Tibial nerve (tissue), 4 donors: ENCODE measurements around the gene AGAP3. TPM values are rescaled to one million over a fixed set of nuclear protein-coding genes. Genes with fewer than 3 reads are reported as not detected.
A peak's percentile ranks its signal among the peaks of the same experiment; 100 is the strongest.

Experiments
- DNase-seq, 2 donors: peaks; one replicate each; pipeline ENCODE4 v3.0.0-alpha.2; 2019; ENCODE audit warnings: low spot score in 2 of 2
- H3K27ac ChIP-seq, 4 donors: fragments of 200-600 bp; sonication (generic) in 3 of 4; one replicate each; pipeline ENCODE4 v1.5.1; 2017 to 2019; ENCODE audit warnings: mild to moderate bottlenecking in 1 of 4
- H3K27me3 ChIP-seq, 2 donors: fragments of 200-600 bp; sonication (generic) in 1 of 2; one replicate each; pipeline versions ENCODE4 v1.5.1 to v1.6.0; 2017 to 2019
- H3K36me3 ChIP-seq, 3 donors: fragments of 200-600 bp; sonication (generic); one replicate each; pipeline ENCODE4 v1.5.1; 2018 to 2019
- H3K4me1 ChIP-seq, 4 donors: fragments of 200-600 bp; sonication (generic) in 3 of 4; one replicate each; pipeline ENCODE4 v1.5.1; 2017 to 2019
- H3K4me3 ChIP-seq, 4 donors: fragments of 200-600 bp; sonication (generic) in 3 of 4; one replicate each; pipeline ENCODE4 v1.5.1; 2017 to 2019; ENCODE audit warnings: mild to moderate bottlenecking in 1 of 4, moderate library complexity in 1 of 4
- H3K9me3 ChIP-seq, 4 donors: fragments of 200-600 bp; sonication (generic) in 3 of 4; one replicate each; pipeline ENCODE4 v1.5.1; 2017 to 2019
- CTCF ChIP-seq, 5 experiments: fragments of 200-600 bp in 3 of 5; fragments of 450-650 bp in 2 of 5; sonication (generic) in 3 of 5; IDR thresholded peaks; one replicate each; pipeline ENCODE4 v1.5.1; 2016 to 2019; ENCODE audit warnings: antibody characterized with exemption in 5 of 5, mild to moderate bottlenecking in 3 of 5, moderate library complexity in 2 of 5
- EP300 ChIP-seq, 2 donors: sonication (generic); formaldehyde crosslinking; IDR thresholded peaks; one replicate each; pipeline ENCODE4 v1.6.1; 2017; ENCODE audit warnings: antibody characterized with exemption in 2 of 2, mild to moderate bottlenecking in 1 of 2
- POLR2A ChIP-seq, 2 donors: fragments of 450-650 bp; IDR thresholded peaks; one replicate each; pipeline ENCODE4 v1.6.1; 2017; ENCODE audit warnings: antibody characterized with exemption in 2 of 2, mild to moderate bottlenecking in 2 of 2, moderate library complexity in 2 of 2
- WGBS, 2 donors: methylation state at CpG; one replicate each; pipeline ENCODE4 v1.1.5; 2018; 5-methylcytosine and 5-hydroxymethylcytosine counted together
- total RNA-seq, 4 donors: library from RNA; depleted of rRNA; stranded (reverse); fragments of >200 nt; gene quantifications; one replicate each; pipeline ENCODE4 v1.1.0, GENCODE V29; 2016

The AGAP3 gene
- total RNA-seq, 4 donors from 2014 or later: 40.0 to 114 (median 87.2) TPM

GRCh38 chr7:151125470-151125845 lies 39.2 kb downstream of the AGAP3 start:
- Histone ChIP-seq H3K4me3 (peak overlapping the region; percentile 15 to 43 (median 25)), H3K9me3 (no peaks in the 10 kb centered on the region), H3K27me3 (no peaks in the 10 kb centered on the region), H3K4me1 (peaks cover 0 to 19% (median 13%) of the 10 kb centered on the region in 4 donors), H3K36me3 (peaks cover 0 to 75% (median 0%) of the 10 kb centered on the region in 3 donors), H3K27ac (peak overlapping the region in 1 of 4 donors; percentile 45)
- DNase-seq: no peak
- WGBS, 2 donors: 24 to 28% methylated on average over 22 of the region's 22 CpGs
- no peak for TF ChIP-seq POLR2A (IDR thresholded peaks at IDR 0.05)
- TF ChIP-seq CTCF (IDR thresholded peaks at IDR 0.05): no peak
- TF ChIP-seq EP300 (IDR thresholded peaks at IDR 0.05): no peak

- 19 to 41% methylated on average over 35 to 49 of the region's 58 CpGs for WGBS, 2 donors
- TF ChIP-seq POLR2A (IDR thresholded peaks at IDR 0.05) (no peak), EP300 (IDR thresholded peaks at IDR 0.05) (no peak), CTCF (IDR thresholded peaks at IDR 0.05) (no peak)
- Histone ChIP-seq H3K36me3 (peaks cover 0 to 75% (median 0%) of the 10 kb centered on the region in 3 donors), H3K27me3 (no peaks in the 10 kb centered on the region), H3K27ac (peak overlapping the region in 1 of 4 donors; percentile 45), H3K9me3 (no peaks in the 10 kb centered on the region), H3K4me3 (peak overlapping the region; percentile 15 to 43 (median 25)), H3K4me1 (peaks cover 0 to 19% (median 13%) of the 10 kb centered on the region in 4 donors)
- no peak for DNase-seq
Measured at GRCh38 chr7:151125846-151126481, 39.7 kb downstream of the AGAP3 start.

- peaks cover 0 to 75% (median 0%) of the 10 kb centered on the region in 3 donors for H3K36me3 ChIP-seq
- no peak for DNase-seq
Measured at GRCh38 chr7:151126491-151127137, 40.3 kb downstream of the AGAP3 start.

GRCh38 chr7:151128144-151128543 lies 41.9 kb downstream of the AGAP3 start:
- TF ChIP-seq EP300 (IDR thresholded peaks at IDR 0.05) (no peak), POLR2A (IDR thresholded peaks at IDR 0.05) (no peak), CTCF (IDR thresholded peaks at IDR 0.05) (no peak)
- no peak for DNase-seq
- no peaks in the 10 kb centered on the region for H3K27me3 ChIP-seq
- no peak overlapping the region for H3K4me3 ChIP-seq
- H3K9me3 ChIP-seq: no peaks in the 10 kb centered on the region
- peaks cover 0 to 34% (median 22%) of the 10 kb centered on the region in 4 donors for H3K4me1 ChIP-seq
- WGBS, 2 donors: 80 to 93% methylated on average over 14 of the region's 14 CpGs
- H3K27ac ChIP-seq: no peak overlapping the region
- peaks cover 0 to 74% (median 4%) of the 10 kb centered on the region in 3 donors for H3K36me3 ChIP-seq

More at GRCh38 chr7:151126491-151127137, 40.3 kb downstream of the AGAP3 start:
- H3K4me1 ChIP-seq: peaks cover 0 to 25% (median 17%) of the 10 kb centered on the region in 4 donors
- H3K4me3 ChIP-seq: no peak overlapping the region
- H3K27ac ChIP-seq: no peak overlapping the region
- TF ChIP-seq EP300 (IDR thresholded peaks at IDR 0.05) (no peak), CTCF (IDR thresholded peaks at IDR 0.05) (no peak)
- no peaks in the 10 kb centered on the region for H3K9me3 ChIP-seq
- no peaks in the 10 kb centered on the region for H3K27me3 ChIP-seq
- WGBS, 2 donors: 69 to 70% methylated on average over 16 to 19 of the region's 19 CpGs

- Histone ChIP-seq H3K36me3 (peaks cover 0 to 74% (median 4%) of the 10 kb centered on the region in 3 donors), H3K27ac (no peak overlapping the region), H3K4me3 (no peak overlapping the region), H3K4me1 (peaks cover 0 to 34% (median 22%) of the 10 kb centered on the region in 4 donors), H3K9me3 (no peaks in the 10 kb centered on the region), H3K27me3 (no peaks in the 10 kb centered on the region)
- 83 to 91% methylated on average over 6 to 7 of the region's 8 CpGs for WGBS, 2 donors
- DNase-seq: no peak
- TF ChIP-seq CTCF (IDR thresholded peaks at IDR 0.05): no peak
- no peak for TF ChIP-seq POLR2A (IDR thresholded peaks at IDR 0.05)
- no peak for TF ChIP-seq EP300 (IDR thresholded peaks at IDR 0.05)
Measured at GRCh38 chr7:151128716-151129115, 42.4 kb downstream of the AGAP3 start.
